Vagina (tissue), 2 donors: ENCODE data around the gene SLC2A11. TPM values are rescaled to one million over a fixed set of nuclear protein-coding genes. Genes with fewer than 3 reads are reported as not detected.
A peak's percentile ranks its signal among the peaks of the same experiment; 100 is the strongest.
"Not testable (repeated sequence)": the region's sequence is repeated elsewhere in the genome, so short reads cannot be mapped to it uniquely, and the experiment has no call there.

Experiments
- DNase-seq, 2 donors: peaks; one replicate each; pipeline ENCODE4 v3.0.0-alpha.2; 2017; ENCODE audit errors: extremely low spot score in 2 of 2
- H3K27ac ChIP-seq: fragments of 200-600 bp; sonication (generic); one replicate; pipeline ENCODE4 v1.5.1; 2019
- H3K27me3 ChIP-seq: fragments of 200-600 bp; sonication (generic); one replicate; pipeline ENCODE4 v1.5.1; 2019
- H3K36me3 ChIP-seq, 2 donors: fragments of 200-600 bp; sonication (generic); one replicate each; pipeline ENCODE4 v1.5.1; 2017 to 2019
- H3K4me1 ChIP-seq: fragments of 200-600 bp; sonication (generic); one replicate; pipeline ENCODE4 v1.5.1; 2019
- H3K4me3 ChIP-seq, 2 donors: fragments of 200-600 bp; sonication (generic); 1 replicate in 1 of 2; 2 replicates in 1 of 2; pipeline ENCODE4 v1.5.1; 2016 to 2019
- H3K9me3 ChIP-seq: fragments of 200-600 bp; sonication (generic); one replicate; pipeline ENCODE4 v1.5.1; 2019
- CTCF ChIP-seq, 3 experiments: fragments of 450-650 bp in 2 of 3; fragments of 200-600 bp in 1 of 3; sonication (generic) in 1 of 3; IDR thresholded peaks; one replicate each; pipeline ENCODE4 v1.5.1; 2017 to 2019; ENCODE audit warnings: antibody characterized with exemption in 3 of 3, mild to moderate bottlenecking in 2 of 3, moderate library complexity in 2 of 3
- POLR2A ChIP-seq, 2 donors: fragments of 450-650 bp; IDR thresholded peaks; one replicate each; pipeline ENCODE4 v1.6.1; 2017; ENCODE audit warnings: antibody characterized with exemption in 2 of 2, mild to moderate bottlenecking in 2 of 2, moderate library complexity in 2 of 2
- POLR2AphosphoS5 ChIP-seq, 2 donors: sonication (generic); formaldehyde crosslinking; IDR thresholded peaks; one replicate each; pipeline ENCODE4 v1.9.0; 2017; ENCODE audit warnings: antibody characterized with exemption in 2 of 2, mild to moderate bottlenecking in 2 of 2, low read depth in 1 of 2; ENCODE audit not compliant: insufficient read depth in 1 of 2
- intact Hi-C: fragments of 100-400 bp; cut with DNase I; formaldehyde crosslinking; loops from one replicate; pipeline ENCODE4 v1.15.1; 2023
- total RNA-seq: library from RNA; depleted of rRNA; stranded (reverse); fragments of >200 nt; gene quantifications from one replicate; pipeline ENCODE4 v1.2.3, GENCODE V29; 2016

Gene SLC2A11
- total RNA-seq, 1 donor from 2014 or later: 4.9 TPM

DNA sequence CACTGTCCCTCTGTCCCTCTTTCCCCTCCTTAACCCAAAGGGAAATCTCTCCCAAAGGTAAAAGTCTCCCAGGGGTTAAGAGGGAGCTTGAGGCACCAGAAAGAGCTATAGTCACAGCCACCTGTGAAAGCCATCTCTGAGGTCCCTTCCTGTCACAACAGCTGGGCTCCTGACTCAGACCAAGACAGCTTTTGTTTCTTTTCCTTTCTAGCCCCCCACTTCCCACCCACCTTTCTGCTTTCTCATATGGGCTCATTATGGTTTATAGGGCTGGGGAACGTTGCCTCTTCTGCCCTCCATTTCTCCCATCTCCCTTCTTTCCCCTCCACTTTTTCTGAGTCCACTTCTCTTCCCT is 55.6 kb downstream of the SLC2A11 start:
- intact Hi-C loops: no loop called here
- TF ChIP-seq POLR2A (IDR thresholded peaks at IDR 0.05): no peak
- no peak for TF ChIP-seq CTCF (IDR thresholded peaks at IDR 0.05)
- TF ChIP-seq POLR2AphosphoS5 (IDR thresholded peaks at IDR 0.05; ENCODE audit: insufficient read depth in 1 of 2, low read depth in 1 of 2): no peak
- Histone ChIP-seq H3K9me3 (no peaks in the 10 kb centered on the region), H3K27ac (peak overlapping the region; percentile 72), H3K4me3 (peak overlapping the region; percentile 50 to 55), H3K4me1 (peaks cover 10% of the 10 kb centered on the region), H3K27me3 (no peaks in the 10 kb centered on the region), H3K36me3 (no peaks in the 10 kb centered on the region)
- DNase-seq: peak in 1 of 2 donors; percentile 81

- DNase-seq: peak in 1 of 2 donors; percentile 98
- Histone ChIP-seq H3K36me3 (no peaks in the 10 kb centered on the region), H3K4me1 (peaks cover 10% of the 10 kb centered on the region), H3K27ac (peak overlapping the region; percentile 72), H3K27me3 (no peaks in the 10 kb centered on the region), H3K4me3 (peak overlapping the region; percentile 50 to 55), H3K9me3 (no peaks in the 10 kb centered on the region)
- intact Hi-C loops: no loop called here
- TF ChIP-seq CTCF (IDR thresholded peaks at IDR 0.05) (no peak), POLR2AphosphoS5 (IDR thresholded peaks at IDR 0.05; ENCODE audit: insufficient read depth in 1 of 2, low read depth in 1 of 2) (peak; percentile 96 to 98), POLR2A (IDR thresholded peaks at IDR 0.05) (peak in 1 of 2 donors; percentile 68)
These were observed 56.1 kb downstream of the SLC2A11 start for GRCh38 chr22:23913661-23914353.

DNA sequence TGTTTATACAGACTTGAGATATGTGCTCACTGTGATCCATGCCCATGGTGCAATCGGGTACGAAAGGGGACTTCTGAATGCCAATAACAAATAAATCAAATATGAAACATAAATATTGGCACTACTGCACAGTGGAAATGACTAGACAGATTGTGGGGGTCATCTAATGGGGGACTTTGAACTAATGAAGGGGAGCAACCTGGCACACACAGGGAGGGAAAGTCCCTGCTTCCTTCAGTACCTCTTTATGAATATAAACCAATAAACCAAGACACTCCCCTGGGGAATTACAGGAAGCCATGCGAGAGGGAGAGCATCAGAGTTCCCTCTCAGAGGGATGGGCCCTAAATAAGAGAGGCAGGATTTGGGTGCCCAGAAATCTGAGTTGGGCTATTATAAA is 57.6 kb downstream of the SLC2A11 start:
- intact Hi-C loops: no loop called here
- H3K36me3 ChIP-seq: no peaks in the 10 kb centered on the region
- H3K4me3 ChIP-seq: no peak overlapping the region
- H3K27me3 ChIP-seq: no peaks in the 10 kb centered on the region
- no peak overlapping the region for H3K27ac ChIP-seq
- no peaks in the 10 kb centered on the region for H3K9me3 ChIP-seq
- peaks cover 10% of the 10 kb centered on the region for H3K4me1 ChIP-seq
- TF ChIP-seq POLR2A (IDR thresholded peaks at IDR 0.05): no peak
- no peak for TF ChIP-seq POLR2AphosphoS5 (IDR thresholded peaks at IDR 0.05; ENCODE audit: insufficient read depth in 1 of 2, low read depth in 1 of 2)
- no peak for TF ChIP-seq CTCF (IDR thresholded peaks at IDR 0.05)
- peak in 1 of 2 donors; percentile 60 for DNase-seq

DNA sequence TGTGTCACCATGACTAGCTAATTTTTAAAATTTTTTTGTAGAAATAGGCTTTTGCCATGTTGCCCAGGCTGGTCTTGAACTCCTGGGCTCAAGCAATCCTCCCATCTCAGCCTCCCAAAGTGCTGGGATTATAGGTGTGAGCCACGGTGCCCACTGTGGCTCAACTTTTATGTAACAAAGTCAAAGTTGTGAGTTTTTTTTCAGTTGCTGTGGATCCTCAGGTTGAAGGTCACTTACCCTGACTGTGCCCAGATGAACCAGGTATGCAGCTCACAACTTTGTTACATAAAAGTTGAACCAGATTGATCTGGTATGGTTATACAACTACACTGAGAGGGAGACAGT is 62.6 kb downstream of the SLC2A11 start:
- H3K4me1 ChIP-seq, H3K36me3 ChIP-seq, intact Hi-C loops, H3K27me3 ChIP-seq, H3K27ac ChIP-seq, H3K9me3 ChIP-seq, H3K4me3 ChIP-seq: not testable (repeated sequence)
- peak in 1 of 2 donors; percentile 49 for DNase-seq

DNA sequence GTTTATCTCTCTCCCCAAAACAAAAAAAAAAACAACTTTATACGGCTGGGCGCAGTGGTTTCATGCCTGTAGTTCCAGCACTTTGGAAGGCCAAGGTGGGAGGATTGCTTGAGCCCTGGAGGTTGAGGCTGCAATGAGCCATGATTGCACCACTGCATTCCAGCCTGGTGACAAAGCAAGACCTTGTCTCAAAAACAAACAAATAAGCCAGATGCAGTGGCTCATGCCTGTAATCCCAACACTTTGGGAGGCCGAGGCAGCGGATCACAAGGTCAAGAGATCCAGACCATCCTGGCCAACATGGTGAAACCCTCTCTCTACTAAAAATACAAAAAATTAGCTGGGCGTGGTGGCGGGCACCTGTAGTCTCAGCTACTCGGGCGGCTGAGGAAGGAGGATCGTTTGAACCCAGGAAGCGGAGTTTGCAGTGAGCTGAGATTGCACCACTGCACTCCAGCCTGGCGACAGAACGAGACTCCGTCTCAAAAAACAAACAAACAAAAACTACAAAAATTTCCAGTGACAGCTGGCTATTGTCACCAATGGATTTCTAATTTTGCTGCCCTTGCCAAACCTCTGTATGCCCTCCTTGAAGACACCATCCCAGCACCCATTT is 64.0 kb downstream of the SLC2A11 start:
- intact Hi-C loops: not testable (repeated sequence)

GRCh38 chr22:23922921-23923320 is 65.2 kb downstream of the SLC2A11 start:
- no peaks in the 10 kb centered on the region for H3K27me3 ChIP-seq
- H3K4me3 ChIP-seq: no peak overlapping the region
- peaks cover 4% of the 10 kb centered on the region for H3K9me3 ChIP-seq
- H3K4me1 ChIP-seq: no peaks in the 10 kb centered on the region
- intact Hi-C loops: no loop called here
- TF ChIP-seq CTCF (IDR thresholded peaks at IDR 0.05): no peak
- no peak for TF ChIP-seq POLR2A (IDR thresholded peaks at IDR 0.05)
- no peak for TF ChIP-seq POLR2AphosphoS5 (IDR thresholded peaks at IDR 0.05; ENCODE audit: insufficient read depth in 1 of 2, low read depth in 1 of 2)
- H3K36me3 ChIP-seq: no peaks in the 10 kb centered on the region
- no peak for DNase-seq
- no peak overlapping the region for H3K27ac ChIP-seq

More for the DNA sequence above, 64.0 kb downstream of the SLC2A11 start:
- not testable (repeated sequence) for H3K9me3 ChIP-seq, H3K4me3 ChIP-seq, H3K4me1 ChIP-seq, H3K27ac ChIP-seq, H3K36me3 ChIP-seq, H3K27me3 ChIP-seq
- peak in 1 of 2 donors; percentile 80 for DNase-seq
